H9 (cell line): ENCODE results near the gene SP6. TPM values are rescaled to one million over a fixed set of nuclear protein-coding genes. Genes with fewer than 3 reads are reported as not detected.
A peak's percentile ranks its signal among the peaks of the same experiment; 100 is the strongest.

Source experiments
- DNase-seq: peaks from one replicate; pipeline ENCODE4 v3.0.0-alpha.2; 2017
- H2AFZ ChIP-seq: one replicate; pipeline ENCODE4 v1.6.1; 2013; ENCODE audit warnings: mild to moderate bottlenecking, low read length, control low read depth, moderate library complexity
- H2AK5ac ChIP-seq: 2 replicates; pipeline ENCODE4 v1.6.1; 2013; ENCODE audit warnings: low read length, control low read depth, mixed read lengths; ENCODE audit not compliant: insufficient read length
- H2BK120ac ChIP-seq: one replicate; pipeline ENCODE4 v1.6.1; 2013; ENCODE audit warnings: low read depth, mild to moderate bottlenecking, low read length, control low read depth, inconsistent platforms; ENCODE audit not compliant: poor library complexity, severe bottlenecking
- H2BK12ac ChIP-seq: 2 replicates; pipeline ENCODE4 v1.6.1; 2013; ENCODE audit warnings: low read length, control low read depth, mixed read lengths, low read depth; ENCODE audit not compliant: insufficient read length
- H2BK15ac ChIP-seq: 2 replicates; pipeline ENCODE4 v1.6.1; 2013; ENCODE audit warnings: low read depth, low read length, control low read depth
- H2BK20ac ChIP-seq: one replicate; pipeline ENCODE4 v1.6.1; 2013; ENCODE audit warnings: low read depth, mild to moderate bottlenecking, low read length, control low read depth, inconsistent platforms; ENCODE audit not compliant: poor library complexity, severe bottlenecking
- H2BK5ac ChIP-seq: 2 replicates; pipeline ENCODE4 v1.6.1; 2013; ENCODE audit warnings: low read length, control low read depth, mixed read lengths; ENCODE audit not compliant: insufficient read length
- H3K14ac ChIP-seq: 2 replicates; pipeline ENCODE4 v1.6.1; 2013; ENCODE audit warnings: low read length, control low read depth; ENCODE audit not compliant: insufficient read depth
- H3K18ac ChIP-seq: 2 replicates; pipeline ENCODE4 v1.6.1; 2013; ENCODE audit warnings: low read depth, mild to moderate bottlenecking, mixed read lengths, low read length, control low read depth; ENCODE audit not compliant: insufficient read length
- H3K23ac ChIP-seq: 2 replicates; pipeline ENCODE4 v1.6.1; 2013; ENCODE audit warnings: low read length, control low read depth, mixed read lengths, low read depth; ENCODE audit not compliant: insufficient read length
- H3K23me2 ChIP-seq: 2 replicates; pipeline ENCODE4 v1.6.1; 2013; ENCODE audit warnings: low read depth, mild to moderate bottlenecking, mixed read lengths, low read length, control low read depth; ENCODE audit not compliant: insufficient read length, poor library complexity, severe bottlenecking
- H3K27ac ChIP-seq: 2 replicates; pipeline ENCODE4 v1.5.1; 2013; ENCODE audit warnings: low read length, control low read depth, mixed read lengths, low read depth; ENCODE audit not compliant: insufficient read length
- H3K27me3 ChIP-seq: 2 replicates; pipeline ENCODE4 v1.6.1; 2013; ENCODE audit warnings: low read length, control low read depth, inconsistent platforms; ENCODE audit not compliant: insufficient read depth
- H3K4ac ChIP-seq: 2 replicates; pipeline ENCODE4 v1.6.1; 2013; ENCODE audit warnings: low read depth, mild to moderate bottlenecking, control low read depth, inconsistent platforms, low read length, moderate library complexity
- H3K4me1 ChIP-seq: 2 replicates; pipeline ENCODE4 v1.6.1; 2013; ENCODE audit warnings: low read length, control low read depth, inconsistent platforms; ENCODE audit not compliant: insufficient read depth
- H3K4me2 ChIP-seq: 2 replicates; pipeline ENCODE4 v1.6.1; 2013; ENCODE audit warnings: low read length, control low read depth, mixed read lengths; ENCODE audit not compliant: insufficient read length, insufficient read depth
- H3K56ac ChIP-seq: 2 replicates; pipeline ENCODE4 v1.6.1; 2013; ENCODE audit warnings: low read depth, mild to moderate bottlenecking, mixed read lengths, low read length, control low read depth; ENCODE audit not compliant: insufficient read length
- H3K79me1 ChIP-seq: 2 replicates; pipeline ENCODE4 v1.6.1; 2013; ENCODE audit warnings: low read depth, mild to moderate bottlenecking, moderate library complexity, low read length, control low read depth, inconsistent platforms; ENCODE audit not compliant: insufficient read depth, poor library complexity, severe bottlenecking
- H3K79me2 ChIP-seq: 2 replicates; pipeline ENCODE4 v1.6.1; 2013; ENCODE audit warnings: low read length, control low read depth, inconsistent platforms; ENCODE audit not compliant: insufficient read depth
- H3K9ac ChIP-seq: 2 replicates; pipeline ENCODE4 v1.6.1; 2013; ENCODE audit warnings: low read length, control low read depth, mixed read lengths; ENCODE audit not compliant: insufficient read length; ENCODE audit errors: extremely low read depth
- H3K9me3 ChIP-seq: one replicate; pipeline ENCODE4 v1.6.1; 2013; ENCODE audit warnings: low read depth, low read length, inconsistent platforms; ENCODE audit not compliant: control insufficient read depth
- H3T11ph ChIP-seq: one replicate; pipeline ENCODE4 v1.6.1; 2013; ENCODE audit warnings: mild to moderate bottlenecking, low read length, control low read depth, inconsistent platforms
- H4K20me1 ChIP-seq: one replicate; pipeline ENCODE4 v1.6.1; 2013; ENCODE audit not compliant: control insufficient read depth, insufficient read length, insufficient read depth
- H4K5ac ChIP-seq: 2 replicates; pipeline ENCODE4 v1.6.1; 2013; ENCODE audit warnings: low read depth, mild to moderate bottlenecking, mixed read lengths, low read length, control low read depth; ENCODE audit not compliant: insufficient read length
- H4K8ac ChIP-seq: replicated peaks from 2 replicates; pipeline ENCODE4 v1.6.1; 2013; ENCODE audit warnings: low read length, control low read depth, mixed read lengths, low read depth; ENCODE audit not compliant: insufficient read length
- H4K91ac ChIP-seq: 2 replicates; pipeline ENCODE4 v1.6.1; 2013; ENCODE audit warnings: low read depth, mild to moderate bottlenecking, moderate library complexity, mixed read lengths, low read length, control low read depth; ENCODE audit not compliant: insufficient read length
- H3K27ac Mint-ChIP-seq, 3 experiments: 2 replicates in 2 of 3; 3 replicates in 1 of 3; pipeline ENCODE4 v1.8.0; 2020 to 2021; ENCODE audit warnings: mixed read lengths in 3 of 3, mild to moderate bottlenecking in 1 of 3, moderate library complexity in 1 of 3
- H3K27me3 Mint-ChIP-seq: 2 replicates; pipeline ENCODE4 v1.8.0; 2021; ENCODE audit warnings: low read depth, mild to moderate bottlenecking, moderate library complexity, mixed read lengths
- H3K36me3 Mint-ChIP-seq, 3 experiments: 2 replicates in 2 of 3; 3 replicates in 1 of 3; pipeline ENCODE4 v1.8.0; 2020 to 2021; ENCODE audit warnings: low read depth in 3 of 3, mixed read lengths in 3 of 3; ENCODE audit not compliant: insufficient read depth in 1 of 3
- H3K4me1 Mint-ChIP-seq, 2 experiments: 2 replicates each; pipeline ENCODE4 v1.8.0; 2020; ENCODE audit warnings: mixed read lengths in 2 of 2
- H3K4me3 Mint-ChIP-seq, 2 experiments: 2 replicates in 1 of 2; 3 replicates in 1 of 2; pipeline ENCODE4 v1.8.0; 2020 to 2021; ENCODE audit warnings: mild to moderate bottlenecking in 2 of 2, mixed read lengths in 2 of 2, moderate library complexity in 1 of 2
- H3K9me3 Mint-ChIP-seq, 2 experiments: 2 replicates in 1 of 2; 3 replicates in 1 of 2; pipeline ENCODE4 v1.8.0; 2020; ENCODE audit warnings: mild to moderate bottlenecking in 2 of 2, mixed read lengths in 2 of 2, moderate library complexity in 1 of 2
- CTCF ChIP-seq: fragments of 200-600 bp; sonication (generic); conservative IDR thresholded peaks from 3 replicates; pipeline ENCODE4 v1.8.0; 2021; ENCODE audit warnings: antibody characterized with exemption, mild to moderate bottlenecking
- WGBS: extraction: QIAGEN DNeasy Blood & Tissue Kit; methylation state at CpG from one replicate; pipeline ENCODE4 v1.1.7; 2013; ENCODE audit warnings: missing lambda C conversion rate, low lambda C conversion rate, mixed read lengths; ENCODE audit not compliant: insufficient read length; ENCODE audit errors: extremely low coverage; 5-methylcytosine and 5-hydroxymethylcytosine counted together
- total RNA-seq: library from RNA; stranded (reverse); gene quantifications from 2 replicates; pipeline ENCODE4 v1.2.1, GENCODE V29; 2021

Gene SP6
- total RNA-seq, 1 experiment from 2014 or later = 0.90 TPM

GRCh38 chr17:47897561-47897960 is 46.6 kb upstream of the SP6 start:
- H3K23me2 ChIP-seq = peaks cover 5% of the 10 kb centered on the region
- Mint-ChIP-seq H3K27me3 (no peaks in the 10 kb centered on the region), H3K27ac (no peak overlapping the region), H3K36me3 (peaks cover 0 to 4% (median 3%) of the 10 kb centered on the region in 3 experiments; a peak in 2 of 7 replicates), H3K4me3 (peak overlapping the region; percentile 94 to 96; a peak in 4 of 5 replicates), H3K4me1 (peaks cover 49 to 55% of the 10 kb centered on the region in 2 experiments), H3K9me3 (no peaks in the 10 kb centered on the region)
- no peaks in the 10 kb centered on the region for H3K79me1 ChIP-seq
- H3T11ph ChIP-seq = no peak overlapping the region
- no peaks in the 10 kb centered on the region for H4K20me1 ChIP-seq
- H3K9me3 ChIP-seq = no peaks in the 10 kb centered on the region
- H4K8ac ChIP-seq = no peak overlapping the region
- H3K56ac ChIP-seq = no peak overlapping the region
- H2BK12ac ChIP-seq = no peak overlapping the region
- no peak overlapping the region for H2BK15ac ChIP-seq
- H2BK5ac ChIP-seq = no peak overlapping the region
- no CpG with 5 or more reads among the region's 5 CpGs for WGBS
- no peak overlapping the region for H2BK120ac ChIP-seq
- no peak overlapping the region for H3K18ac ChIP-seq
- no peak overlapping the region for H4K91ac ChIP-seq
- H3K79me2 ChIP-seq = no peaks in the 10 kb centered on the region
- H3K4ac ChIP-seq = no peak overlapping the region
- no peak overlapping the region for H3K14ac ChIP-seq
- no peak overlapping the region for H2BK20ac ChIP-seq
- H3K4me2 ChIP-seq = no peak overlapping the region
- no peak overlapping the region for H4K5ac ChIP-seq
- H3K27ac ChIP-seq = no peak overlapping the region
- no peak for DNase-seq
- H3K23ac ChIP-seq = no peak overlapping the region
- H3K27me3 ChIP-seq = no peaks in the 10 kb centered on the region
- no peak overlapping the region for H3K9ac ChIP-seq
- TF ChIP-seq CTCF = no peak
- H2AK5ac ChIP-seq = no peak overlapping the region
- H3K4me1 ChIP-seq = peaks cover 6% of the 10 kb centered on the region; the same call in 1 of the 2 replicates
- H2AFZ ChIP-seq = no peak overlapping the region
